HepG2 (cell line): ENCODE measurements around the gene VEGFA. TPM values are rescaled to one million over a fixed set of nuclear protein-coding genes. Genes with fewer than 3 reads are reported as not detected.

Source experiments
- ATF7 ChIP-seq, 2 experiments: fragments of 450-650 bp in 1 of 2; sonication (generic) in 1 of 2; formaldehyde crosslinking in 1 of 2; IDR thresholded peaks; 2 replicates each; pipeline versions ENCODE4 v1.4.0 to v1.6.1; 2016 to 2020; ENCODE audit warnings: antibody characterized with exemption in 1 of 2, mild to moderate bottlenecking in 1 of 2, missing genetic modification reagents in 1 of 2
- FOXP1 ChIP-seq, 2 experiments: fragments of 450-650 bp in 1 of 2; IDR thresholded peaks; 2 replicates each; pipeline ENCODE4 v1.6.1; 2017 to 2018; ENCODE audit warnings: antibody characterized with exemption in 1 of 2
- HNRNPL ChIP-seq: fragments of 200-400 bp; formaldehyde crosslinking; IDR thresholded peaks from 2 replicates; pipeline ENCODE4 v1.6.1; 2017; ENCODE audit warnings: mild to moderate bottlenecking, low read depth, low read length
- IKZF5 ChIP-seq: IDR thresholded peaks from 2 replicates; pipeline ENCODE4 v1.6.1; 2018; ENCODE audit warnings: missing genetic modification reagents, mild to moderate bottlenecking, missing compliant biosample characterization
- KAT8 ChIP-seq: IDR thresholded peaks from 2 replicates; pipeline ENCODE4 v1.6.1; 2016; ENCODE audit warnings: missing genetic modification reagents, missing compliant biosample characterization
- KDM4B ChIP-seq: sonication (generic); formaldehyde crosslinking; IDR thresholded peaks from 2 replicates; pipeline ENCODE4 v1.4.0; 2020; ENCODE audit warnings: missing genetic modification reagents
- MAX ChIP-seq: IDR thresholded peaks from 2 replicates; pipeline ENCODE4 v1.6.1; 2012; ENCODE audit warnings: inconsistent platforms
- MEIS1 ChIP-seq: sonication (generic); formaldehyde crosslinking; IDR thresholded peaks from 2 replicates; pipeline ENCODE4 v1.9.0; 2021; ENCODE audit warnings: mild to moderate bottlenecking, missing genetic modification reagents, moderate library complexity, borderline replicate concordance
- MTERF4 ChIP-seq: sonication (generic); formaldehyde crosslinking; IDR thresholded peaks from 2 replicates; pipeline ENCODE4 v1.8.0; 2023; ENCODE audit warnings: mild to moderate bottlenecking, missing genetic modification reagents
- MXD4 ChIP-seq: IDR thresholded peaks from 2 replicates; pipeline ENCODE4 v1.6.1; 2016; ENCODE audit warnings: mild to moderate bottlenecking, missing biosample characterization, missing genetic modification reagents
- PHF21A ChIP-seq: sonication (generic); formaldehyde crosslinking; IDR thresholded peaks from 2 replicates; pipeline ENCODE4 v1.5.0; 2020; ENCODE audit warnings: mild to moderate bottlenecking, missing genetic modification reagents
- PRDM10 ChIP-seq: sonication (generic); formaldehyde crosslinking; IDR thresholded peaks from 2 replicates; pipeline ENCODE4 v1.4.0; 2020; ENCODE audit warnings: low read depth, missing genetic modification reagents
- STAG1 ChIP-seq: sonication (generic); formaldehyde crosslinking; IDR thresholded peaks from 2 replicates; pipeline ENCODE4 v1.4.0; 2020; ENCODE audit warnings: missing genetic modification reagents
- TEF ChIP-seq: sonication (generic); formaldehyde crosslinking; IDR thresholded peaks from 2 replicates; pipeline ENCODE4 v1.5.0; 2020; ENCODE audit warnings: missing genetic modification reagents
- ZNF331 ChIP-seq: sonication (generic); formaldehyde crosslinking; IDR thresholded peaks from 2 replicates; pipeline ENCODE4 v1.4.0; 2020; ENCODE audit warnings: missing genetic modification reagents
- ZNF335 ChIP-seq: sonication (generic); formaldehyde crosslinking; IDR thresholded peaks from 2 replicates; pipeline ENCODE4 v1.4.0; 2020; ENCODE audit warnings: missing genetic modification reagents
- ZNF605 ChIP-seq: sonication (generic); formaldehyde crosslinking; IDR thresholded peaks from 2 replicates; pipeline ENCODE4 v1.8.0; 2022; ENCODE audit warnings: mild to moderate bottlenecking, missing genetic modification reagents
- ZNF777 ChIP-seq: sonication (generic); formaldehyde crosslinking; IDR thresholded peaks from 2 replicates; pipeline ENCODE4 v1.4.0; 2020; ENCODE audit warnings: missing genetic modification reagents
- polyA plus RNA-seq, 8 experiments: library from polyadenylated mRNA; depleted of rRNA in 3 of 8; stranded (reverse) in 7 of 8; unstranded in 1 of 8; fragments of >200 nt; fragmentation: Illumina TruSeq in 4 of 8; extraction: Trizol in 4 of 8; gene quantifications; 2 replicates each; pipeline versions ENCODE4 v1.2.1 to v1.2.3, GENCODE V29; 2011 to 2016; ENCODE audit warnings: low read depth in 4 of 8, missing spikeins in 1 of 8, mixed read lengths in 1 of 8; ENCODE audit not compliant: insufficient read depth in 1 of 8
- total RNA-seq, 5 experiments: library from RNA; depleted of rRNA; stranded (reverse); fragments of >200 nt; fragmentation: Illumina TruSeq; extraction: Trizol; gene quantifications; 2 replicates each; pipeline ENCODE4 v1.2.3, GENCODE V29; 2016; ENCODE audit warnings: low read depth in 1 of 5
- TF ChIP-seq, protein P1 (sequence below): sonication (generic); formaldehyde crosslinking; IDR thresholded peaks from 2 replicates; pipeline ENCODE4 v1.5.0; 2020; ENCODE audit warnings: mild to moderate bottlenecking, missing genetic modification reagents

VEGFA gene
- total and polyA plus RNA-seq, 2 of the 13 experiments (the other 11 are each of a cell fraction or from before 2014, with no cell fraction given) = 68.1 to 629 TPM

GRCh38 chr6:43823879-43824702 lies 54.1 kb downstream of the VEGFA start (continued):
- 0 out of 2 replicates have a peak, but pooled peaks have one; percentile 71 for TF ChIP-seq PRDM10 (CRISPR knock-in tag)
- TF ChIP-seq STAG1 (CRISPR knock-in tag) = peak; percentile 40
- peak; percentile 77 for TF ChIP-seq PHF21A (CRISPR knock-in tag)
- TF ChIP-seq ZNF335 = peak; percentile 38; the same call in 1 of the 2 replicates
- TF ChIP-seq KDM4B (CRISPR knock-in tag) = 0 out of 2 replicates have a peak, but pooled peaks have one; percentile 48
- peak; percentile 41; the same call in 1 of the 2 replicates for TF ChIP-seq MXD4
- TF ChIP-seq ZNF777 = no peak
- no peak for TF ChIP-seq TEF (CRISPR knock-in tag)
- peak; percentile 69 for TF ChIP-seq ZNF331 (CRISPR knock-in tag)
- TF ChIP-seq, protein P1, sequence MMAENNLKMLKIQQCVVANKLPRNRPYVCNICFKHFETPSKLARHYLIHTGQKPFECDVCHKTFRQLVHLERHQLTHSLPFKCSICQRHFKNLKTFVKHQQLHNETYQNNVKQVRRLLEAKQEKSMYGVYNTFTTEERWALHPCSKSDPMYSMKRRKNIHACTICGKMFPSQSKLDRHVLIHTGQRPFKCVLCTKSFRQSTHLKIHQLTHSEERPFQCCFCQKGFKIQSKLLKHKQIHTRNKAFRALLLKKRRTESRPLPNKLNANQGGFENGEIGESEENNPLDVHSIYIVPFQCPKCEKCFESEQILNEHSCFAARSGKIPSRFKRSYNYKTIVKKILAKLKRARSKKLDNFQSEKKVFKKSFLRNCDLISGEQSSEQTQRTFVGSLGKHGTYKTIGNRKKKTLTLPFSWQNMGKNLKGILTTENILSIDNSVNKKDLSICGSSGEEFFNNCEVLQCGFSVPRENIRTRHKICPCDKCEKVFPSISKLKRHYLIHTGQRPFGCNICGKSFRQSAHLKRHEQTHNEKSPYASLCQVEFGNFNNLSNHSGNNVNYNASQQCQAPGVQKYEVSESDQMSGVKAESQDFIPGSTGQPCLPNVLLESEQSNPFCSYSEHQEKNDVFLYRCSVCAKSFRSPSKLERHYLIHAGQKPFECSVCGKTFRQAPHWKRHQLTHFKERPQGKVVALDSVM = peak; percentile 81
- no peak for TF ChIP-seq ATF7 (IDR thresholded peaks at IDR 0.05)
- no peak for TF ChIP-seq ATF7 (CRISPR knock-in tag; IDR thresholded peaks at IDR 0.05)
- 0 out of 2 replicates have a peak, but pooled peaks have one; percentile 21 for TF ChIP-seq MEIS1 (CRISPR knock-in tag)
- peak; percentile 34; the same call in 1 of the 2 replicates for TF ChIP-seq MAX
- TF ChIP-seq FOXP1 (IDR thresholded peaks at IDR 0.05) = no peak
- peak; percentile 50; the same call in 1 of the 2 replicates for TF ChIP-seq FOXP1 (CRISPR knock-in tag; IDR thresholded peaks at IDR 0.05)
- TF ChIP-seq KAT8 (CRISPR knock-in tag) = peak; percentile 29; the same call in 1 of the 2 replicates
- TF ChIP-seq ZNF605 (CRISPR knock-in tag) = 0 out of 2 replicates have a peak, but pooled peaks have one; percentile 14
- TF ChIP-seq MTERF4 = peak; percentile 43; the same call in 1 of the 2 replicates
- TF ChIP-seq HNRNPL = peak; percentile 79; the same call in 1 of the 2 replicates
- peak; percentile 90 for TF ChIP-seq IKZF5 (CRISPR knock-in tag)
